ENCODE results near the gene SSNA1. TPM values are rescaled to one million over a fixed set of nuclear protein-coding genes. Genes with fewer than 3 reads are reported as not detected.

Gene SSNA1
- total and polyA plus RNA-seq, 2 donors (not counting 1 experiment from before 2014, with no cell fraction given), result 53.6 to 129 TPM

DNA sequence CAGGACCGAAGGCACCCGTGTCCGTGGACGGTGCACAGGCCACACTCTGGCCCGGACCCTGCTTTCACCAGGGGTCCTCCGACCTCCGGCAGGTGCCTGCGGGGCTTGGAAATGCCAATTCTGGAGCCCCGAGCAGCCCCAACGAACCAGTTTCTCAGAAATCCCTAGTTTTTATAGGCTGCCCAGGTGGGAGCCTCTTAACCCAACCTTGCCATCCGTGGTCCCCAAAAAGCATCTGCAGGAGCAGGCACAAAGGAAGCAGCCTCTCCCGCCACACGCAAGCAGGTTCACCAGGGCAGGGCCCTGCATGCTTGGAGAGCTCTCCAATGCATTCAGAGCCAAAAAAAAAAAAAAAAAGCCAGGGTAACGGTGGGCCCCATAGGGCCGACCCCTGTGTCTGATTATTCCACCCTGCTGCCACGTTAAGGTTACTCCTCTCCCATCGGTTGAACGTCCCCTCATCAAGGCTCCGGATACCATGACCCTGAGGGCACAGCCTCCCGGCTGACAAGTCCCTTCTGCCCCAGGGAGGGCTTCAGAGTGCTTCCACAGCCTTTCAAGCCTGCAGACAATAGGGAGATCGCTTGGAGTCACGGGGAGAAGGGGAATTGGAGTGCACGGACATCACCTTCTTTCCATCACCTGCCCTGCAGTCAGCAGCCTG, 12.9 kb downstream of the SSNA1 start:
- H3K27me3 Mint-ChIP-seq, result no peaks in the 10 kb centered on the region
- no peak for DNase-seq
- Histone ChIP-seq H3K36me3 (replicated peaks in 1 of 2; ENCODE audit: control extremely low read depth in 1 of 2, control insufficient read depth in 1 of 2, extremely low read depth in 1 of 2, insufficient read depth in 2 of 2, low read length in 1 of 2) (peaks cover 0 to 5% of the 10 kb centered on the region in 2 experiments), H2AFZ (ENCODE audit: insufficient read depth, low read depth, low read length, poor library complexity, severe bottlenecking) (peak overlapping the region; percentile 85), H3K4me1 (ENCODE audit: control insufficient read depth in 2 of 2, insufficient read depth in 2 of 2, low read length in 2 of 2) (peaks cover 37 to 48% of the 10 kb centered on the region in 2 donors), H3K79me2 (ENCODE audit: control insufficient read depth, insufficient read depth, low read length) (peaks cover 80% of the 10 kb centered on the region), H3K9me3 (ENCODE audit: control extremely low read depth in 1 of 3, control insufficient read depth in 2 of 3, insufficient read depth in 1 of 3, low read length in 2 of 3) (no peaks in the 10 kb centered on the region), H3K9ac (ENCODE audit: low read length) (peak overlapping the region; percentile 81), H3K4me2 (replicated peaks; ENCODE audit: low read depth, low read length, poor library complexity, severe bottlenecking) (peak overlapping the region; percentile 96), H4K20me1 (ENCODE audit: control insufficient read depth, insufficient read depth, low read length, poor library complexity, severe bottlenecking) (peaks cover 52% of the 10 kb centered on the region), H3K4me3 (ENCODE audit: control extremely low read depth in 1 of 5, extremely low read depth in 1 of 5, insufficient read depth in 1 of 5, low read depth in 2 of 5, low read length in 4 of 5) (peak overlapping the region; percentile 12 to 80 (median 75)), H3K27me3 (replicated peaks in 1 of 4; ENCODE audit: control extremely low read depth in 1 of 4, control insufficient read depth in 3 of 4, insufficient read depth in 4 of 4, low read length in 3 of 4) (peaks cover 0 to 6% (median 0%) of the 10 kb centered on the region in 4 experiments), H3K27ac (ENCODE audit: low read length in 2 of 2) (peak overlapping the region; percentile 78 to 89)
- no peak for ATAC-seq (ENCODE audit: low read depth)
- H3K27ac Mint-ChIP-seq, result peak overlapping the region; percentile 90
- peak overlapping the region; percentile 88 for H3K4me3 Mint-ChIP-seq
- ChIA-PET CTCF (interaction anchor here (0.9 to 3.3 kb wide), 5 partner anchors 12 to 394 kb away, joined by 3 to 13 read pairs (median 5); partner anchors contain the start of genes ANAPC2 and SSNA1), POLR2A (interaction anchor here (0.6 to 2.0 kb wide), 7 partner anchors 12 to 72 kb away, joined by 3 to 15 read pairs (median 6); partner anchors contain the start of gene TUBB4B)
- 21% methylated on average over 20 of the region's 23 CpGs for WGBS (ENCODE audit: insufficient coverage)
- no peaks in the 10 kb centered on the region for H3K9me3 Mint-ChIP-seq (ENCODE audit: insufficient read depth)
- TF ChIP-seq EZH2 (IDR thresholded peaks at IDR 0.05; ENCODE audit: borderline replicate concordance, insufficient read depth, low read depth, low read length, poor library complexity, severe bottlenecking), result no peak
- TF ChIP-seq, protein P1, sequence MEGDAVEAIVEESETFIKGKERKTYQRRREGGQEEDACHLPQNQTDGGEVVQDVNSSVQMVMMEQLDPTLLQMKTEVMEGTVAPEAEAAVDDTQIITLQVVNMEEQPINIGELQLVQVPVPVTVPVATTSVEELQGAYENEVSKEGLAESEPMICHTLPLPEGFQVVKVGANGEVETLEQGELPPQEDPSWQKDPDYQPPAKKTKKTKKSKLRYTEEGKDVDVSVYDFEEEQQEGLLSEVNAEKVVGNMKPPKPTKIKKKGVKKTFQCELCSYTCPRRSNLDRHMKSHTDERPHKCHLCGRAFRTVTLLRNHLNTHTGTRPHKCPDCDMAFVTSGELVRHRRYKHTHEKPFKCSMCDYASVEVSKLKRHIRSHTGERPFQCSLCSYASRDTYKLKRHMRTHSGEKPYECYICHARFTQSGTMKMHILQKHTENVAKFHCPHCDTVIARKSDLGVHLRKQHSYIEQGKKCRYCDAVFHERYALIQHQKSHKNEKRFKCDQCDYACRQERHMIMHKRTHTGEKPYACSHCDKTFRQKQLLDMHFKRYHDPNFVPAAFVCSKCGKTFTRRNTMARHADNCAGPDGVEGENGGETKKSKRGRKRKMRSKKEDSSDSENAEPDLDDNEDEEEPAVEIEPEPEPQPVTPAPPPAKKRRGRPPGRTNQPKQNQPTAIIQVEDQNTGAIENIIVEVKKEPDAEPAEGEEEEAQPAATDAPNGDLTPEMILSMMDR (IDR thresholded peaks at IDR 0.05), result no peak
- intact Hi-C loops (cut with micrococcal nuclease), result loop anchor here (2.0 to 10.0 kb wide), 2 partner anchors 73 to 317 kb away; partner anchors contain the start of gene TRAF2
- peaks cover 35% of the 10 kb centered on the region for H3K4me1 Mint-ChIP-seq

DNA sequence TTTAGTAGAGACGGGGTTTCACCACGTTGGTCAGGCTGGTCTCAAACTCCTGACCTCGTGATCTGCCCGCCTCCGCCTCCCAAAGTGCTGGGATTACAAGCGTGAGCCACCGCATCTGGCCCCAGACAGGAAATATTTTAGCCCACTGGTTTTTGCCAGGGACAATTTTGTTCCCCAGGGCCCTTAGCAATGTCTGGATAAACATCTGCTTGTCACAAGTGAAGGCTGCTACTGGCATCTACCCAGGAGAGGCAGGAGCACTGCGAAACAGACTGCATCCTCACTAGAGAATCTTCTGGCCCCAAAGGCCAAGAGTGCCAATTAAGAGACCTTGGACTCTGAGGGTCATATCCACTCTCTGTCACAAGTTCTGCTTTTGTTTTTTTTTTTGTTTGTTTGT, 14.5 kb downstream of the SSNA1 start:
- H3K27me3 ChIP-seq (replicated peaks in 1 of 4; ENCODE audit: control extremely low read depth in 1 of 4, control insufficient read depth in 3 of 4, insufficient read depth in 4 of 4, low read length in 3 of 4), result peaks cover 0 to 6% (median 0%) of the 10 kb centered on the region in 4 experiments
- no peak overlapping the region for H3K4me2 ChIP-seq (replicated peaks; ENCODE audit: low read depth, low read length, poor library complexity, severe bottlenecking)
- DNase-seq (no peak), ATAC-seq (ENCODE audit: low read depth) (no peak)
- H3K9ac ChIP-seq (ENCODE audit: low read length), result no peak overlapping the region
- H3K9me3 ChIP-seq (ENCODE audit: control extremely low read depth in 1 of 3, control insufficient read depth in 2 of 3, insufficient read depth in 1 of 3, low read length in 2 of 3), result no peaks in the 10 kb centered on the region
- no peak overlapping the region for H3K27ac Mint-ChIP-seq
- H4K20me1 ChIP-seq (ENCODE audit: control insufficient read depth, insufficient read depth, low read length, poor library complexity, severe bottlenecking), result peaks cover 56% of the 10 kb centered on the region
- 88% methylated on average over 8 of the region's 8 CpGs for WGBS (ENCODE audit: insufficient coverage)
- H3K79me2 ChIP-seq (ENCODE audit: control insufficient read depth, insufficient read depth, low read length), result peaks cover 79% of the 10 kb centered on the region
- no peak overlapping the region for H3K4me3 Mint-ChIP-seq
- peaks cover 45 to 58% of the 10 kb centered on the region in 2 donors for H3K4me1 ChIP-seq (ENCODE audit: control insufficient read depth in 2 of 2, insufficient read depth in 2 of 2, low read length in 2 of 2)
- intact Hi-C loops (cut with micrococcal nuclease), result loop anchor here (10.0 kb wide), 1 partner anchor 318 kb away; the partner anchor contains the start of gene TRAF2
- H3K27ac ChIP-seq (ENCODE audit: low read length in 2 of 2), result no peak overlapping the region
- ChIA-PET POLR2A (interaction anchor here (0.7 kb wide), 3 partner anchors 275 to 327 kb away, joined by 3 to 6 read pairs (median 3); no protein-coding TSS in a partner anchor), CTCF (interaction anchor here (0.7 to 3.3 kb wide), 4 partner anchors 14 to 34 kb away, joined by 3 to 13 read pairs (median 8); partner anchors contain the start of genes ANAPC2 and SSNA1)
- no peak overlapping the region for H2AFZ ChIP-seq (ENCODE audit: insufficient read depth, low read depth, low read length, poor library complexity, severe bottlenecking)
- no peaks in the 10 kb centered on the region for H3K9me3 Mint-ChIP-seq (ENCODE audit: insufficient read depth)
- H3K4me3 ChIP-seq (ENCODE audit: control extremely low read depth in 1 of 5, extremely low read depth in 1 of 5, insufficient read depth in 1 of 5, low read depth in 2 of 5, low read length in 4 of 5), result no peak overlapping the region
- TF ChIP-seq EZH2 (IDR thresholded peaks at IDR 0.05; ENCODE audit: borderline replicate concordance, insufficient read depth, low read depth, low read length, poor library complexity, severe bottlenecking), result no peak
- TF ChIP-seq, protein P1 (IDR thresholded peaks at IDR 0.05), result no peak
- H3K4me1 Mint-ChIP-seq, result peaks cover 48% of the 10 kb centered on the region
- peaks cover 0 to 5% of the 10 kb centered on the region in 2 experiments for H3K36me3 ChIP-seq (replicated peaks in 1 of 2; ENCODE audit: control extremely low read depth in 1 of 2, control insufficient read depth in 1 of 2, extremely low read depth in 1 of 2, insufficient read depth in 2 of 2, low read length in 1 of 2)
- no peaks in the 10 kb centered on the region for H3K27me3 Mint-ChIP-seq
